A673 (cell line): ENCODE results near the gene LDHAL6B. TPM values are rescaled to one million over a fixed set of nuclear protein-coding genes. Genes with fewer than 3 reads are reported as not detected.

Experiments used
- BruUV-seq: library from RNA; stranded (reverse); fragments of 400-500 nt; replicated peaks from 2 replicates; lab custom pipeline; 2021; lab: Mats Ljungman, UMichigan
- CTCF ChIA-PET: fragments of 300-600 bp; sonication (Branson Sonifier 250); formaldehyde crosslinking; loops from one replicate; lab custom pipeline; 2022; ENCODE audit warnings: antibody characterized with exemption; lab: Charles Lee
- POLR2A ChIA-PET: fragments of 300-600 bp; sonication (Branson Sonifier 250); formaldehyde crosslinking; loops from one replicate; lab custom pipeline; 2022; ENCODE audit warnings: antibody characterized with exemption; ENCODE audit not compliant: low non-redundant PET; lab: Charles Lee
- DNase-seq: peaks from one replicate; pipeline ENCODE4 v3.0.0-alpha.2; 2015; ENCODE audit warnings: low spot score
- H3K27ac ChIP-seq: fragments of 200-600 bp; sonication (generic); 2 replicates; pipeline ENCODE4 v1.5.1; 2016; ENCODE audit warnings: mixed run types, low read depth, mild to moderate bottlenecking, mixed read lengths, antibody characterized with exemption, low read length; ENCODE audit not compliant: poor library complexity, severe bottlenecking
- H3K27me3 ChIP-seq: fragments of 200-600 bp; sonication (generic); replicated peaks from 2 replicates; pipeline ENCODE4 v1.6.1; 2017; ENCODE audit warnings: mixed run types, low read depth, mild to moderate bottlenecking, mixed read lengths, antibody characterized with exemption, low read length; ENCODE audit not compliant: insufficient read depth, poor library complexity
- H3K36me3 ChIP-seq: fragments of 200-600 bp; sonication (generic); 2 replicates; pipeline ENCODE4 v1.6.1; 2016; ENCODE audit warnings: mixed run types, mild to moderate bottlenecking, mixed read lengths, antibody characterized with exemption, low read length; ENCODE audit not compliant: insufficient read depth, poor library complexity, severe bottlenecking
- H3K4me1 ChIP-seq: fragments of 200-600 bp; sonication (generic); 2 replicates; pipeline ENCODE4 v1.6.1; 2017; ENCODE audit warnings: mixed run types, mild to moderate bottlenecking, mixed read lengths, antibody characterized with exemption, low read length; ENCODE audit not compliant: insufficient read depth, poor library complexity, severe bottlenecking
- H3K4me3 ChIP-seq: fragments of 200-600 bp; sonication (generic); 2 replicates; pipeline ENCODE4 v1.5.1; 2016; ENCODE audit warnings: low read depth, mixed run types, mild to moderate bottlenecking, mixed read lengths, low read length; ENCODE audit not compliant: poor library complexity, severe bottlenecking
- H3K9me3 ChIP-seq: fragments of 200-600 bp; sonication (generic); 2 replicates; pipeline ENCODE4 v1.6.1; 2016; ENCODE audit warnings: mixed run types, low read depth, mild to moderate bottlenecking, mixed read lengths, antibody characterized with exemption, low read length; ENCODE audit not compliant: poor library complexity, severe bottlenecking
- EZH2 ChIP-seq: fragments of 200-600 bp; sonication (generic); IDR thresholded peaks from 2 replicates; pipeline ENCODE4 v1.6.1; 2017; ENCODE audit warnings: borderline replicate concordance, low read depth, mild to moderate bottlenecking, mixed read lengths, antibody characterized with exemption, low read length; ENCODE audit not compliant: poor library complexity, severe bottlenecking
- intact Hi-C: fragments of 100-400 bp; cut with micrococcal nuclease; formaldehyde crosslinking; loops from one replicate; pipeline ENCODE4 v1.10.0; 2022; ENCODE audit not compliant: unreplicated experiment
- total RNA-seq: library from RNA; stranded (reverse); gene quantifications from 2 replicates; pipeline ENCODE4 v1.2.3, GENCODE V29; 2021
- TF ChIP-seq, protein P1 (sequence below): fragments of 300-800, 200-600 bp; sonication (generic); conservative IDR thresholded peaks from 2 replicates; pipeline ENCODE4 v1.5.1; 2017; ENCODE audit warnings: low read depth, mild to moderate bottlenecking, antibody characterized with exemption, low read length, moderate library complexity, mixed read lengths

LDHAL6B gene
- total RNA-seq, 1 experiment from 2014 or later = not detected

DNA sequence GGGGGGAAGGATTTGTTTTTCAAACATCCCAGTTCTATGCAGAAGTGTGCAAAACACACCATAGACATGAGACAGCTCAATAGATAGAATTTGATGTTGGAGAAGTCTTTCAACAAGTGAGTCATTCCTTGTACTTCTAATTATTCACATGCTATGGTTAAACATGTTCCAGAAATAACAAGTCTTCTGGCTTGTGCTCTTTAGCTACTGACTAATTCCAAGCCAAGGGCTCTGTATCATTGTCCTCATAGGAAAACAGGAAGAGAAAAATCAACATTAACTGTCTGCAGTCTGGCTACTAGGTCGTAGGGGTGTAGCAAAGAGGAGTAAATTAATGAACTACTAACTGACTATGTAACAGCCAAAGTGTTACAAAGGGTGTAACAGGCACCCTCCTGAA lies 25.8 kb downstream of the LDHAL6B start:
- no TSS peak for BruUV-seq
- H3K4me3 ChIP-seq = no peak overlapping the region
- intact Hi-C loops = no loop called here
- CTCF ChIA-PET = no interaction called here
- DNase-seq = no peak
- TF ChIP-seq, protein P1, sequence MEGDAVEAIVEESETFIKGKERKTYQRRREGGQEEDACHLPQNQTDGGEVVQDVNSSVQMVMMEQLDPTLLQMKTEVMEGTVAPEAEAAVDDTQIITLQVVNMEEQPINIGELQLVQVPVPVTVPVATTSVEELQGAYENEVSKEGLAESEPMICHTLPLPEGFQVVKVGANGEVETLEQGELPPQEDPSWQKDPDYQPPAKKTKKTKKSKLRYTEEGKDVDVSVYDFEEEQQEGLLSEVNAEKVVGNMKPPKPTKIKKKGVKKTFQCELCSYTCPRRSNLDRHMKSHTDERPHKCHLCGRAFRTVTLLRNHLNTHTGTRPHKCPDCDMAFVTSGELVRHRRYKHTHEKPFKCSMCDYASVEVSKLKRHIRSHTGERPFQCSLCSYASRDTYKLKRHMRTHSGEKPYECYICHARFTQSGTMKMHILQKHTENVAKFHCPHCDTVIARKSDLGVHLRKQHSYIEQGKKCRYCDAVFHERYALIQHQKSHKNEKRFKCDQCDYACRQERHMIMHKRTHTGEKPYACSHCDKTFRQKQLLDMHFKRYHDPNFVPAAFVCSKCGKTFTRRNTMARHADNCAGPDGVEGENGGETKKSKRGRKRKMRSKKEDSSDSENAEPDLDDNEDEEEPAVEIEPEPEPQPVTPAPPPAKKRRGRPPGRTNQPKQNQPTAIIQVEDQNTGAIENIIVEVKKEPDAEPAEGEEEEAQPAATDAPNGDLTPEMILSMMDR = no peak
- no peak for TF ChIP-seq EZH2
- POLR2A ChIA-PET = no interaction called here
- H3K9me3 ChIP-seq = no peaks in the 10 kb centered on the region
- H3K27me3 ChIP-seq = no peaks in the 10 kb centered on the region
- H3K4me1 ChIP-seq = peaks cover 5% of the 10 kb centered on the region
- no peaks in the 10 kb centered on the region for H3K36me3 ChIP-seq
- no peak overlapping the region for H3K27ac ChIP-seq

DNA sequence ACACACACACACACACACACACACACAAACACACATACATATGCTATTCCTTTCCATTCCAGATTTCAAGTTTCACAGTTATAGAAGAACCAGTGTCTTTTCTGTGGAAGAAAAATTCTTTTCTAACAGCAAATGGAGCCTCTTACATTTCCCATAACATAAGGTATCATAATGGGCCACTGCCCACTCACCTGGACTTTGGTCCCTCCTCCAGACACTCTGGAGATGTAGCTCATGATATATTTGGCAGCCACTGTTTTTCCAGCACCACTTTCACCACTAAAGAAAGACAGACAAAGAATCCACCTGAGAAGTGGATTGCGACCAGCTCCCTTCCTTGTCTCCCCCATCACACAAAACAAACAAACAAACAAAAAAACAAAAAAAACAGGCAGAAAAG lies 29.8 kb downstream of the LDHAL6B start:
- no peak overlapping the region for H3K27ac ChIP-seq
- no TSS peak for BruUV-seq

DNA sequence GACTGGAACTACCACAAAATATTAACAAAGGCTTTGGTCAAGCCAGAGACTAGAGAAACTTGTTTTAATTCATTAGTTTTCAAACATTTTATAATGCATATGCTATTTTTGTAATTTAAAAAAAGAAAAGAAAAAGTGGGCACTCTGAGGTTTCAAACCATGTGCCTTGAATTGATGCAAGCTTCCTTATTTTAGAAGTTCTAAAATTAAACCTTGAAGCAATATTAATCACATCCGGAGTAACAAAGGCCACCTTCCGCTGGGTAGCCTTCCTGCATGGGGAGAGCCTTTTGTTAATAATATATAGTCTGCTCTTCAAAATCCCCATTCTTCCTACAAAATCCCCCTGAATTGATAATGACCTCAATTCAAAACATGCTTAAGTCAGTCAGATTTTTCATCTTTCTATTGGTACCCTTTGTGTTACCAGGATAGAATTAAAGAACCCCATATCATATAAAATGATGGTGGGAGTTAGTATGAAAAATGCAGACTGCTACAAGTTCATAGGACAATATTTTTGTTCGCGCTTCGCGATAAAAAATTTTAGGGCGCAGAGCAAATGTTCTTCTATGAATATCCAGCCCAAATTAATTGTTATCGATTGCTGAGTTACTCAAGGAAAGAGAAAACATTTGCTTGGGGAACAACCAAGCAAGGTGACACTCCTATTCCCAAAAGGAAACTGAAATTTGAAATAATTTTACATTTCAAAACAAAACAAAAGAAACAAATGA lies 30.6 kb downstream of the LDHAL6B start:
- intact Hi-C loops = no loop called here
- Histone ChIP-seq H3K4me3 (no peak overlapping the region), H3K4me1 (peaks cover 5% of the 10 kb centered on the region), H3K27me3 (no peaks in the 10 kb centered on the region), H3K9me3 (no peaks in the 10 kb centered on the region), H3K27ac (no peak overlapping the region), H3K36me3 (no peaks in the 10 kb centered on the region)
- CTCF ChIA-PET = no interaction called here
- POLR2A ChIA-PET = interaction anchor here (0.6 kb wide), 1 partner anchor 66 kb away, joined by 3 read pairs; no protein-coding TSS in a partner anchor
- DNase-seq = peak; percentile 41
- TF ChIP-seq EZH2 = no peak
- TF ChIP-seq, protein P1 = no peak
- no TSS peak for BruUV-seq

More for the DNA sequence above, 29.8 kb downstream of the LDHAL6B start:
- CTCF ChIA-PET = no interaction called here
- intact Hi-C loops = no loop called here
- Histone ChIP-seq H3K27me3 (no peaks in the 10 kb centered on the region), H3K4me1 (peaks cover 5% of the 10 kb centered on the region), H3K4me3 (no peak overlapping the region), H3K36me3 (no peaks in the 10 kb centered on the region), H3K9me3 (no peaks in the 10 kb centered on the region)
- DNase-seq = no peak
- POLR2A ChIA-PET = no interaction called here
- TF ChIP-seq, protein P1 = no peak
- no peak for TF ChIP-seq EZH2
